Erythroblast (primary cell): ENCODE measurements around the gene PCDH9.

Experiments
- GATA1 ChIP-seq: IDR thresholded peaks from 2 replicates; pipeline ENCODE4 v1.6.1; 2011; ENCODE audit warnings: low read depth, mild to moderate bottlenecking, control low read depth, low read length, moderate library complexity
- POLR2A ChIP-seq: IDR thresholded peaks from 2 replicates; pipeline ENCODE4 v1.6.1; 2011; ENCODE audit warnings: mild to moderate bottlenecking, low read length

DNA sequence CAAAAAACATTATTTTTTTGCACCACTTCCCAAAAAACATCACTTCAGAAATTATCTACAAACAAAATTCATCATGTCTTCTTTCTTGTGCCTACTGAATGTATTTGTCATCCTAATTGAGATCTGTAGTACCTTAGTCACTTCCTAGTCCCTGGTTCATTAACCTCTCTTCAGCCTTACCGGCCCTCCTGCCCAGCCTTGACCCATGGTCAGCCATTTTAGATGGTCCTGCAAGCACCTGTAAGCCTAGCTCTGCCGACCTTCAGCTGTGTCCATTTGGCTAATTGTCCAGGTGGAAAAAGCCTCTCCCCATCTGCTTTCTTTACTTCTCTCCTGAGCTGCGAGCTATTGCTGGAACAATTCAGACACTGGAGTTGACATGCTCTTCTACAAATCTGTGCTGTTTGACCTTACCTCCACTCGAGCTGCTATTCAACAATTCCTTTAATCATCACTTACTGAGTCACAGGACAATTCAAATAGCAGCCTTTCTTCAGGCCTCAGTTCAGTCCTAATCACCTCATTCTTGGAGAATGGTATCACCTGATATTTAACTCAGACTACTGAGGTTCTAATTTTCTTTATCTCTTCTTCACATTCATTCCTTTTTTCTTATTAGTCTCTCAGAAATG lies 882.5 kb downstream of the PCDH9 start:
- TF ChIP-seq POLR2A (no peak), GATA1 (no peak)
